SKM-1 (cell line): Measurements from ENCODE around the gene THRB.

Experiments
- DNase-seq: peaks from one replicate; lab custom pipeline; 2025; ENCODE audit not compliant: unreplicated experiment; lab: John Stamatoyannopoulos, UW

THRB gene

DNA sequence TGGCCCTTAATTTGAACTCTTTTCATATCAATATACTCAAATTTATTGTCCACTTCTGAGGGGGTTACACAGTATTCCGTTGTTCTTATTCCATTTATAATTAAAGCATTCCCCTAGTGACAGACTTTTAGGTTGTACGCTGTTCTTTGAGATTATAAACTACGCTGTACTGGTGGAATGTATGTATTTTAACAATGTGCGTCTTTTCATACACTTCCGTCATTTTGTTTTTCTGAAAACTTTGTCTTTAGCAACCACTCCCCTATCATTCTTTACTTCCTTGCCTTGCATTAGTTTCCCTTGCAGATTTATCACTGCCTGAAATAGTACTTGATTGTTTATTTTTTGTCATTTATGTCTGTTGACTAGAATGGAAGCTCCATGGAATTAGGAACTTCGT is 137.0 kb downstream of the THRB start:
- no peak for DNase-seq

- DNase-seq, result no peak
Measured at GRCh38 chr3:24355806-24356205, 138.8 kb downstream of the THRB start.

DNA sequence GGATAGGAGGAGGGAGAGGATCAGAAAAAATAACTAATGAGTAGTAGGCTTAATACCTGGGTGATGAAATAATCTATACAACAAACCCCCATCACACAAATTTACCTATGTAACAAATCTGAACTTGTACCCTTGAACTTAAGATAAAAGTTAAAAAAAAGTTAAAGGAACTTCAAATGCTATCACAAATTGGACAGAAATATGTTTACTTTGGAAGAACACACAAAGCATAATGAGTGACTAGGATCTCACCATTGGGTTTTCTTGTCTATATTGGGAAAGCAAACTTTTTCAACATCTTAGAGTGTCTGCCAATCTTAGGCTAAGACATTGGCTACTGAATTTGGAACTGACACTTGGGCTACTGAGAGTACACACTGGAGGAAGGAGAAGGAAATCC is 140.4 kb downstream of the THRB start:
- no peak for DNase-seq

GRCh38 chr3:24352893-24353553 is 141.6 kb downstream of the THRB start:
- DNase-seq, result no peak

- no peak for DNase-seq
Measured at GRCh38 chr3:24351779-24352469, 142.7 kb downstream of the THRB start.

GRCh38 chr3:24349367-24350019 is 145.2 kb downstream of the THRB start:
- DNase-seq, result no peak

DNA sequence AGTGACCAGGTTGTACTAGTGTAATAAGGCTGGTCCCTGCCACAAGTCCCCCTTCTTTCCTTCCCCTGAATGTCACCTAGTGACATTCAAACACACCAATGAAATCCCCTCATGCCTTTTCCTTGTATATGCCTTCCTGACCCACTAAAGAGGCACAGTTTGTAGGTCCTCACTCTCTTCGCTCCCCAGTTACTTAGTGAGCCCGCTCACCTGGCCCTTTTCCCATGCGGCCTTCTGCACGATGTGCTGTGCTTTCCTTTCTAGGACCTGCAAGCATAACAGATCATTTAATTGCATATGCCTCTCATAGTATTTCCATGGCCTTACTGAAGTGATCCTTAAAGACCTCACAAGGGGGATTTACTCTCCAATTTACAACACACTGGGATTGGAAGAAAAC is 146.3 kb downstream of the THRB start:
- DNase-seq, result no peak

GRCh38 chr3:24344784-24345439 is 149.7 kb downstream of the THRB start:
- no peak for DNase-seq

DNA sequence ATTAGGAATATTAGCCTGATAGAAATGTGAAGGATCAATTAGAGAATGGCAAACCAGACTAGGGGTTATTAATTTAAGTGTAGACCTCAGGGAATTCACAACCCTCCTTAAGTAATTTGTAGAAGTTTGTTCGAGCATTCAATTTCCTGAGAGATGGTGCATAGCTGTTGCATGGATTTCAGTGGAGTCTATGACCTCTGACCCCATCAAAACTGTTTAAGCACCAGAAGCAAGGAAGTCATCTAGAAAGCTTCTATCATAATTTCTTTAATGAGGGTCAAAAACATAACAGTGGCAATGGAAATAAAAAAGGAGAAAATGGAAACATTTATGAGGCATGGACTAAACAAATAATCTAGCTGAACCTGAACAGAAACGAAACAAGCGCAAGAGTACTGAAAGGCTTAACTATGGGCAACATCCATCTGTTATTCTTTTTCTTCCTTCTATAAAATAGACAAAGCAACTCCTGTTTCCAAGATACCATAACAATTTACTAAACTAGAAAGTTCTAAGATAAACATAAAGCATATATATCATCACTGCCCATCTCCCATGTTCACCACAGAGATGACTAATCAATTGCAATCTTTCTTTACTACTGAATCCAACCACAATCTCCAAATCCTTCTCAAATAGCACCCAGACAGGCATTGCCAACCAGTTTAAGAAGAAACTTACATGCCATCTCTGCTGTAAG is 151.4 kb downstream of the THRB start:
- DNase-seq, result no peak

DNA sequence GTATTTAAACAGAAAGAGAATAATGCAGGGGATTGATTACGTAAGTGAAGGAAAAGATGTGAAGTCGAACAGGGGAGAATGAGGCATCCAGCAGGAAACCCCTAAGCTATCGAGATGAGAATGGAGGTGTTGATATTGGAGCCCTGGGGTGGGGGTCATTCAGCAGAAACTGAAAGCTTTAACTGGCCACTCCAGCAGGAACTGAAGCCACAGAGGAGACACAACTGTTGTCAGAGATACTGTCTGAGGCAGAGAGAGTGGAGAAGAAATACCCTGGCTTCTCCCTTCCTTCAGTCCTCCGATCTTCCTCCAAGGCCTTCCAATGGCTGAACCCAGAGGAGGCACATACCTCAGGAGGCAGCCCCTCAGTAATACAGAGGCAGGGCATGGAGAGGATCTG is 152.4 kb downstream of the THRB start:
- no peak for DNase-seq

DNA sequence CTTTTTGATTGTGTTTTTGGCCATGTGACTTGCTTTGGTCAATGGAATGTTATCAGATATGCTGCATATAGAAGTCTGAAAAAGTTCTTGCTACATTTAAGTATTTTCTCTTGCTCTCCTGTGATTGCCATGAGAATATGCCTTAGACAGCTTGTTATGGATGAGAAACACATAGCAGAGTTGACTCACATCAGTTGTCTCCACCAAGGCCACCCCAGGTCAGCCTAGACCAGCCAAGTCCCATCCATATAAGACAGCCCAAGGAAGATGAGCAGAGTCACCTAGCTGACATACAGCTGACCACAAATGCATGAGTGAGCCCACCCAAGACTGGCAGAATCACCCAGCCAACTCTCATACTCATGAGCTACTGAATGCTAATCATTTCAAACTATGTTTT is 153.0 kb downstream of the THRB start:
- DNase-seq, result no peak

GRCh38 chr3:24340966-24341365 is 153.7 kb downstream of the THRB start:
- no peak for DNase-seq

- DNase-seq, result no peak
Measured at GRCh38 chr3:24340161-24340560, 154.5 kb downstream of the THRB start.

DNA sequence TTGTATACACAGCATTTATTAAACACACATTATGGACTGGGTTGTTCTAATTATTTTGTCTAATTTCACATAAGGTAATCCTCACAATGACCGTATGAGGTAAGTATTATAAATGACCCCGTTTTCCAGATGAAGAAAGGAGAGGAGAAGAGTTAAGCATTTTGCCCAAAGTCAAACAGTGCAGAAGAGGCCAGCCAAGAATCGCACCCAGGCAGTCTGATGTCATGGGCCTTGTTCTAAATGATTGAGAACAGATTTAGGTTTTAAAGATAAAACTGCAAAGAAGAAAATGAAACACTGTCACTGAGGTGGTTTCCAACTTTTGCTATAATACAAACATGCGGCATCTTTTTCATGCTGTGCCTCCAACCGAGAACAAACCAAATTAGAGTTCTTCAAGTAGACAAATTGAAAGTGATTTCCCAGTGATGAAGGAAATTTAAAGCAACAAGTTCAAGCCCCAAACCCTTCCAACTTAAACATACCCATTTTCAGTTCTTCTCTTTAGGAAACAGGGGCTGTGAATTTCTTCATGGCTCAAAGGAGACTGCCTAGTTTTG is 155.3 kb downstream of the THRB start:
- no peak for DNase-seq

DNA sequence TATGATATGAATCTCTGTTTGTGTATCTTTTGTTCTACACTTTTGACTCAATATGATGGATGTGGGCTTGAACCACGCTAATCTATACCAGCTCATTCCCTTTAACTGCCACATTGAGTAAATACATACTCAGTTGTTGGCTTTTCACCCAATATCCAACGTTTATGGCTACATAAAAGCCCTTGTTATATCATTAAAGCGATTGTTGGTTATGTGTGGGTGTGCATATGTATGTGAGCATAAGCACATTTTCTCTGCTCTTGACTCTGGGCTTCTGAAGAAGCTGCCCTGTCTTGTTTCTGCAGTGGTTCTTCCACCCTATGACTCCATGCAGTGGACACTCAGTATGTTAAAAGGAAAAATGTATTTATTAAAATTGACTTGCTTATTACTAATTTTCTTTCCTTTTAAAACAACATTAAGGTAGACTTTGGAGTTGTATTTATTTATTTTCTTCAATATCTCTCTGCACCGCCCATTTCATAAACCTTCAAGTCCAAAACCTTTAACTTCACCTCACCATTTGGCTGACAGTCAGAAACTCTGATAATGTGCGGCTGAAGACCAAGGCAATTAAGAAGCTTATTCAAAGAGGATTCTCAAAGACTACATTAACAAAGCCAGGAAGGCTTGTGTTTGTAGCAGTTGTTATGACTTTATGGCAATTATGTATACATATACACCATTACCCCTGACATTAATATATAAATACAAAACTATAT is 156.1 kb downstream of the THRB start:
- DNase-seq, result no peak

- no peak for DNase-seq
Measured at GRCh38 chr3:24336101-24336500, 158.5 kb downstream of the THRB start.

GRCh38 chr3:24332092-24332491 is 162.6 kb downstream of the THRB start:
- no peak for DNase-seq

- DNase-seq, result no peak
Measured at GRCh38 chr3:24323272-24323671, 171.4 kb downstream of the THRB start.

DNA sequence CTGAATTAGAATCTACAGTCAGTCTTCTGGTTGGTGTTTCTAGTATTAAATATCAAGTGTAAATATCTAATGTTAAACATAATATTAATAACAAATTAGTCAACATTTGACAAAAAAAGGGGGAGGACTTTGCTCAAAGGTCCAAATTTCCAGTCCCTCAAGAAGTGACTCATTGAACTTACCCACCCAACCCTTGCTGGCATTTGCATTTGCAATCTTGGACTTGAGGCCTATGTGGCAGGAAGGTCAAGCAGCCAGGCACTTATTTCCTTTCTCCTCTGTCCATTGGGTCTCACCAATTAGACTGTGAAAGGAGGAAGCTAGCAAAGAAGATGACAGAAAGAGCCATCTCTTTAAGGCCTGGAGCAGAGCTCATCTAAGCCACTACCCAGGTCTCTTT is 174.0 kb downstream of the THRB start:
- no peak for DNase-seq

- no peak for DNase-seq
Measured at GRCh38 chr3:24318677-24319287, 175.9 kb downstream of the THRB start.
